HG02938 (cell line): Measurements from ENCODE around the gene GNAT2.
"Not testable (repeated sequence)": the region's sequence is repeated elsewhere in the genome, so short reads cannot be mapped to it uniquely, and the experiment has no call there.

ENCODE experiments used
- ATAC-seq: cut with Tn5 transposase; IDR thresholded peaks from one replicate; pipeline ENCODE4 v1.9.1; 2021; ENCODE audit warnings: mild to moderate bottlenecking, moderate library complexity; ENCODE audit not compliant: unreplicated experiment

The GNAT2 gene

GRCh38 chr1:109619576-109620400 lies at the start of gene GNAT2, which contains the start of gene AMPD2:
Gene GNAT2, minus strand, starts transcription at chr1:109619616. Its CDS starts 6,746 bp downstream, at chr1:109612870.
Gene AMPD2, plus strand, starts transcription at chr1:109619837. Its CDS starts 1,339 bp downstream, at chr1:109621176.
- ATAC-seq, result peak; percentile 44

GRCh38 chr1:109668123-109668775 lies 48.8 kb upstream of the GNAT2 start:
- no peak for ATAC-seq

GRCh38 chr1:109667452-109668122 lies 48.2 kb upstream of the GNAT2 start, which contains the start of gene GSTM2:
Gene GSTM2, plus strand, starts transcription at chr1:109668057. Its CDS starts 59 bp downstream, at chr1:109668116.
- ATAC-seq, result peak; percentile 76

DNA sequence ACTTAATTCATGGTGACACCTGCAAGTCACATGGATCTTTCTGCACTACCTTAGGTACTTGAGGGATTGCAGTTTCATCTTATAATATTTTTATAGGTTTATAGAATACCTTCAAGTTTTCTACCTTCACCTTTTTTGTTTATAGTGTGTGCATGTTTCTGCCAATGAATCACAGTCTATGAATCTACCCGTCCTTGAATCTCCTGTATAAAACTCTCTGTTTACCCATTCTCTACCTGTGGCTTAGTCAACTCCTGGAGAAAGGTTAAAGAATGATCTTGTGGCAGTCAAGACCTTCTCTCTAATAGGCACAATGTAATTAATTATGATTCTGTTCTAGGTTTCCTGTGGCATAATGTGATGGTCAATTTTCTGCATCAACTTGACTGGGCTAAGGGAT lies 45.3 kb upstream of the GNAT2 start:
- ATAC-seq, result no peak

GRCh38 chr1:109661391-109661790 lies 42.0 kb upstream of the GNAT2 start:
- no peak for ATAC-seq

GRCh38 chr1:109660691-109661026 lies 41.2 kb upstream of the GNAT2 start:
- ATAC-seq, result not testable (repeated sequence)

DNA sequence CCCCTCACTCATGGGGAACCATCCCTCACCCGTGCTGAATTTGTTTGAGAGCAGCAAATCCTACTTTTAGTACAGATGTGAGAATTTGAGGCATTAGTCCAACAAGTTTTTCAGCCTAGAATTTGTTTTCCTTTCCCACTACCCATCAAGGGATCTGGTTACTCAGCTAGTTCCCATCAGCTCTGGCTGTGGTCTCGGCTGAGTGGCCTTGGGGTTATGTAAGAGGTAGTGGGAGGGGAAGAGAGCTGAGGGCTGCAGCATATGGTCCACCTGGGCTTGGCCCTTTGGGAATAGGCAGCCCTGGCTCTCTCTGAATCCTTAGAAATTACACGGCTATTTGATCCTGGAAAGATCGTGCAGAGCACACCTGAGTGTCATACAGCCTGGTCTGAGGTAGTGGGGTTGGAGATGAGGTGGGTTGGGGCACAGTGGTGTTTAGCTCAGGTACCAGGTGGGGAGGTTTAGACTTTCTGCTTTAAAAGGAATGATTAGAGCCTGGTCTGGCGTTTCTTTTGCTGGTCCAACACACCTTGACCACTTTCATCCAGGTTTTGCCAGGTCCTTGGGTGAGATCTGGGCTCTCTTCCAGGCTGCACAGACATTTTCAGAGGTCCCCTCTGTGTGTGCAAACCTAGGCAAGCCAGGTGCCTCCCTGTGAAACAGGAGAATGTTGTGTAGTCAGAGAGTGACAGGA lies 40.7 kb upstream of the GNAT2 start:
- ATAC-seq, result no peak

GRCh38 chr1:109659145-109659544 lies 39.7 kb upstream of the GNAT2 start:
- no peak for ATAC-seq

GRCh38 chr1:109658533-109659042 lies 39.2 kb upstream of the GNAT2 start:
- no peak for ATAC-seq

DNA sequence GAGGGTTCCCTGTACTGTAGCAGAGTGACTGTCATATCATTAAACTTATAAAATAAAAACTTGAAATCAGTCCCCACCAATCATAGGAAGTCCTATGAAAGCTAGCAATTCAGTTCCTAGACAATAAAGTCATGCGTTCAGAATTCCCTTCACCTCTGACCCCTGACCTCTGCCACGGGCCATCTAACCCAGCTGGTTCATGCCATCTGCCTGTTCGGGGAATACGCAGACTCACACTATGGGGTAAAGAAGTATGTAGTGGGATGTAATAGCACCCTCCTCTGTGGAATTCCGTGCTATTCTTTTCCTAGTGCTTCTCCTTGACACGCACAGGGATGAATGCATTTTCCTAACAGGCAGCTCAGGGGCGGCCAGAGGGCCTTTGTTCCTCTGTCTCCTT lies 38.6 kb upstream of the GNAT2 start:
- ATAC-seq, result no peak

GRCh38 chr1:109657395-109657794 lies 38.0 kb upstream of the GNAT2 start:
- ATAC-seq, result no peak

GRCh38 chr1:109655615-109656519 lies 36.5 kb upstream of the GNAT2 start, which contains the start of gene GSTM4:
Gene GSTM4, plus strand, starts transcription at chr1:109656099. Its CDS starts 291 bp downstream, at chr1:109656390.
- peak; percentile 82 for ATAC-seq

DNA sequence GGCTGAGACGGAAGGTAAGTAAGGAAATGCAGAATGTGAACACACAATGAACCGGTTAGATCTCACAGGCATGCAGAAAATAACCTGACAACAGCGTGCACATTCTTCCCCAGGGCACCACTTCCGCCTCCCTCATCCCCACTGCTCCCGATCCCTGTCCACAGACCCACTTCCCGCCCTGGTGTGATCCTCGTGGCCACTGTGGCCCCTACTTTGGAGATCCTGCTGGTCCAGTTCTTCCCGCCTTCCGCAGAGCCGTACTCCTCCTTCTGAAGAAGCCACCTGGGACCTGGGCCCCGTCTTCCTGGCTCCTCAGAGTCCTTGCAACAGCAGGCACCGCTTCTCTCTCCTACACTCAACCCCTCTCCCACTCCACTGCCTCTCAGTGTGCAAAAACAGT lies 35.1 kb upstream of the GNAT2 start:
- ATAC-seq, result no peak

DNA sequence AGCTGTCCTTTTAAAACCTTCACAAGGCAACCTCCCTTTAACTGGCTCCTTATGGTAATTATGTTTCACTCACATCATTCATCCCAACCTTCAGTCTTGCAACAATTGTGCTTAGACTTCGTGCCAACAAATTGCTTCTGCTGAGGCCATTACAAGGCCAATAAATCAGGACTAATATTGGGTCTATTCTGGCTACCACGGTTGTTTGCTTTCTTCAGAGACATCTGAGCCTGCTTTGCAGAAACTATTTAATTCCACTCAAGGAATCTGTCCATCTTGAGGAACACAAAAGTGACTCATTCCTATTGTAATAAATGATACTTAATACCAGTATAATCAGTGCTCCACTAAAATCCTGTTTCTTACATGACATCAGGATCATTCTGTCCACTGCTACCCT lies 33.9 kb upstream of the GNAT2 start:
- no peak for ATAC-seq

DNA sequence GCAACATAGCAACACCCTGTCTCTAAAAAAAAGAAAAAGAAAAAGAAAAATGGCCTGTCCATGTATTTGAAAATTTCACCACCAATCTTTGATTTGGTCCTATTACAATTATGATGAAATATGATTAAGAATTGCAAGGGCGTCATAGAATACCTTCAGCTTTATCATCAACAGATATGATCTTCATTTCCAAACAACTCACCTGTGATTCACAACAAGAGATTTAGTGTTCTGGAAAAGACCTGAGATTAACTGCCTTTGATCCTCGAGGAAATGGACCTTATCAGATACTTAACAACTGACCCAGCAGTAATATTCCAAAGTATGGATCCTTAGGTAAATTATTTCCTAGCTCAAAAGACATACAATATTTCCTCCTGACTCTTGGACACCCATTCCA lies 33.0 kb upstream of the GNAT2 start:
- ATAC-seq, result no peak

- ATAC-seq, result no peak
These were observed 31.2 kb upstream of the GNAT2 start for GRCh38 chr1:109650609-109651008.

GRCh38 chr1:109649491-109649914 lies 30.1 kb upstream of the GNAT2 start:
- ATAC-seq, result no peak

DNA sequence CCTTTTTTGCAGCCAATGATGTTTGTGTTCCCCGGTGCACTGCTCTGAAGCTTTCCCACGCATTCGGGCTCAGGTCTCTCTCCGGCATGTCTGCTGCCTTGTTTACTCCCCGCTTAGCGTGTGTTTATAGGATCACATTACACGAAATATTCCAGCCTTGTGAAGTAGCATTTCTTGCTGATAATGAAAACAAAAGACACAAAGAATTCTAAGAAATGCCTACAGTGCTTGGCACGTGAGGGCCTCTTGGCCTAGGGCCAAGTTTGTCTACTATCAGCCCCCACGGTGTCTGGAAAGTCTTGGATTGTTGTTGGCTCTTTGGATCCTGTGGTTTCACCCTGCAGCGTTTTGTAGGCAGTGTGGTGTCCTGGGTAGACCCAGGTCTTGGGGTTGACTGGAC lies 25.3 kb upstream of the GNAT2 start:
- ATAC-seq, result no peak

- peak; percentile 78 for ATAC-seq
These were observed 24.2 kb upstream of the GNAT2 start for GRCh38 chr1:109643385-109644230.
